GM18502 (cell line): ENCODE data around the gene NAT16.

Experiments
- ATAC-seq: cut with Tn5 transposase; IDR thresholded peaks from one replicate; pipeline ENCODE4 v1.9.1; 2021; ENCODE audit warnings: mild to moderate bottlenecking; ENCODE audit not compliant: unreplicated experiment, poor library complexity

NAT16 gene

DNA sequence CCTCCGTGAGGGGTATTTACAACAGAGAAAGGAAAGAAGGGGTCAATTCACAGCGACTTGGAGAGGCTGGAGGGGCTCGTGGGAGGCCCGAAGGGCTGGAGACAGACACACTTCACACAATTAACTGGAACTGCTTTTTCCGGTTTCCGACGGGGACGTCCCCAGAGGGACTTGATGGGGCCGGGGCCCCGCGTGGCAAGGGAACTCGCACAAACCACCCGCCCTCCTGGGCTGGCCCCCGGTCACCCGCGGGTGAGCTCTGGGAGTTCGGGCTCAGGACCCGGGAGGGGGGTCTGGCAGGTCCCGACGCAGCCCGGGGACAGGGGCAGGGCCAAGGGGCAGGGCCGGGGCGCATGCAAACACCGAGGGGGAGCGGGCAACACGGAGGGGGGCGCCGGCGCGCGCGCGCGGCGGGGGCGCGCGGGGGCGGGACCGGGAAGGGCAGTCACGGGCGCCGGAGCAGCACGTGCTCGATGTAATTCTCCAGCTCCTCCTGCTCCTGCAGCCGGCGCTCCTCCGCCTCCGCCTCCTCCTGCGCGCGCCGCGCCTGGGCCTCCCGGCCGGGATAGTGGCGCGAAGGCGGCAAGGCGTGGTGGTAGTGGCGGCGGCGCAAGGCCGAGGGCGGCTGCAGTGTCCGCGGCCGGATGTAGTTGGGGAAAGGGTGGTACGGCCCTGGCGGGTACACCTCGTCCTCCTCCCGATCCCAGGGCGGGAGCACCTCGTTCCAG lies 17.4 kb downstream of the NAT16 start:
- no peak for ATAC-seq

DNA sequence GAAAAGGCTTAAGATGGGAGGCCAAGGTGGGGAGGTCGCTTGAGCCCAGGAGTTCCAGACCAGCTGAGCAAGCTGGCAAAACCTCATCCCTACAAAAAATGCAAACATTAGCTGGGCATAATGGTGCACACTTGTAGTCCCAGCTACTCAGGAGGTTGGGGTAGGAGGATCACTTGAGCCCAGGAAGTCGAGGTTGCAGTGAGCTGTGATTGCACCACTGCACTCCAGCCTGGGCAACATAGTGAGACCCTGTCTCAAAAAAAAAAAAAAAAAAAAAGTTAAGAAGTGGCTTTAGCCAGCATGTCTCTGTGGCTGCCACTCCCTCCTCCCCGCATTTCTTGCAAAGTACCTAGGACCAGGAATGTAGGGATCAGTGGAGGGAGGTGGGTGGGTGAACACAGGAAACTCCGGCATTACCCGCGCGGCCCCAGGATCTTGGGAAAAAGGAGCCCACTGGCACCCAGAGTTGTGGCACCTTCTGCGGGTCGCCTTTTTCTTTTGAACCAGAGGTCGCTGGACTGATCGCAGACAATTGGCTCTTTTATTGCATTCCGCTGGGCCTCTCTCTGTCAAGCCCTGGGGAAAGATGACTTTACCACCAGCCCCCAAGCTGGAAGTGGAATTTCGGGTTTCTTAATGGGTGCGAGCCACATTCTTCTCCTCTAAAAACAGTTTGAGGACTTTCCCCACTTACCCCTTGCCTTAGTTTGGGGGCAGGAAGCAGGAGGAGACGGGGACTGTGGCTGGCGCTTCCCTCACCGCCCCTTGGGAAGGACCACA lies 18.2 kb downstream of the NAT16 start:
- ATAC-seq = no peak

DNA sequence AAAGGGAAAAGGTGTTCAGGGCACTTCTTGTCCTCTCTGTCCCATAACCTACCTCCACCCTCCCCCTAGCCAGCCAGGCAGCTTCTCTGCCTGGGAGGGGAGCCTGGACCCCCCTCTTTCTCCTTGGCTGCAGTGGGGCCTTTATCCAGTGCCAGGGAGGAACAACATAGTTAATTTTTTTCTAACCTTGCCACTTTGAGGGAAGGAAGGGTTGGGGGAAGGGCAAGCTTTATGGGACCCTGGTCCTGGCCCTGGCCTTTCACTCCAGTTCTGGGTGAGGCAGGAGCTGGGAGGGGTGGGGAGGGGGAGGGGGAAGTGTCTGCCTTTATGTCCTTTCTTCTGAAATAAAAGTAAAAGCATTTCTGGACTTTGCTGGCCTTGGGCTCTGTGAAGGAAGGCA lies 19.2 kb downstream of the NAT16 start:
- ATAC-seq = no peak

DNA sequence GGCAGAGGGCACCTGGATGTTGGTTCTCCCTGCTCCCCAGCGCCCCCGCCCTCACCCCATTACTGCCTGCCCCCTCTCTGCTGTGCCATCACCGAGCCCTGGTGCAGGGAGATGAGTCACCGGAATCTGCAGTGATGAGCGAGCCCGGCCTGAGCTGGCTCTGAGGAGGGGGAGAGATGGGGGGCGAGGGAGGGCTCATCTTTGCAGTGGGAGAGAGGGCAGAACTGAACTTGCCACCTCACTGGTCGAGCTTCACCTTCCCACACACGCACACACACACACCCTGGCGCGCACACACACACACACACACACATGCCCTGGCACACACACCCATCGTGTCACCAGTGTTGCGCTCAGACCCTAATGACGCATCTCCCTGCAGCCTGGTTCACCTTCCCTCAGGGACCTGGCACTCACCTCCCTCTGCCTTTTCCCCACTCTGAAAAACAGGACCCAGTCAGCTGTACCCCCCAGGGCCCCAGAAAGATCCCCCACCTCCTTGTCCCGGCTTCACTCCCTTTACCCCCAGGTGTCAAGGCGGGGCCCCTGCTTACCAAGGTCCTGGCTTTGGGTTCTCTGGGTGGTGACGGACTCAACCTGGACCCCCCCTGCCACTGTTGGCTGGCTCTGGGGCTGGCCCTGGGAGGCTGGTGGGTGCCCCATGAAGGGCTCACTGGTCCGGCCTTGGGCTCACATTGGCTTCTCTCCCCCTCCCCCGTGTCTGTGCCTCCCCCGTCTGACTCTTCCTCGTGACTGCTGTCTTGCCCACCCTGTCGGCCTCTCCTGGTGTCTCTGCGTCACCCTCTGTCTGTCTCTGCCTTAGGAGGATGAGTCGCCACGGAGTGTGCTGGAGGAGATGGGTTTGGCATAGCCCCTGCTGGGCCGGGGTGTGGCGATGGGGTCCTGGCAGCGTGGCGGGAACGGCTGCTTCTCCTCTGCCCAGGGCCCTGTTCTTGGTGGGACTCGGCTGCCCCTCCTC lies 20.1 kb downstream of the NAT16 start:
- ATAC-seq = no peak

DNA sequence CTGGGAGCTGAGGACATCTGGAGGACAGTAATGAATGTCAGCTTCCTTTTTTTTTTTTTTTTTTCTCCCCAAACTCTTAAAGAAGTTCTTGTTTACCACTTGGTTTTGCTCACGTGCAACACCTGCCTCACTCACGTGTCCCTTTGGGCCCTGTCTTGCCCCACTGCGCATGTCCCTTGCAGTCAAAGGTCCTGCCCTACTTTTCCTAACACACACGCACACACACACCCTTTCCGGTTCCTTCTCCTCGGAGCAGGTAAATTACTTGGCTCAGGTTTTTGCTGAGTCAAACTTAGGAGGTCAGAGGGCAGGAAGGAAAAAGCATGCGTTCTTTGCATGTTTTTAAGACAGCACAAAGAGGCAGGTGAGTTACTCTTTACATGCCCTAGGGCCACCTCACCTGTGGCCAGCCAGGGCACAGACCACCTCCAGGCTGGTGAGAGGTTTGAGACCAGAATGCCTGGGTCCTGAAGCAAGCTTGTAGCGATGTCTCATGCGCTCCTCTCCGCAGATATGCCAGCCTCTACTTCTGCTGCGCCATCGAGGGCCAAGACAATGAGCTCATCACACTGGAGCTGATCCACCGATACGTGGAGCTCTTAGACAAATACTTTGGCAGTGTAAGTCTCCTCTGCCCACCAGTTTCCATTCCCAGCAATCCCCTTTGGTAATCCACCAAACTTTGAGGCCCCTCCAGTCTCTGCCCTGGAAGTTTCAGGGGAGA lies 23.1 kb downstream of the NAT16 start:
- no peak for ATAC-seq

DNA sequence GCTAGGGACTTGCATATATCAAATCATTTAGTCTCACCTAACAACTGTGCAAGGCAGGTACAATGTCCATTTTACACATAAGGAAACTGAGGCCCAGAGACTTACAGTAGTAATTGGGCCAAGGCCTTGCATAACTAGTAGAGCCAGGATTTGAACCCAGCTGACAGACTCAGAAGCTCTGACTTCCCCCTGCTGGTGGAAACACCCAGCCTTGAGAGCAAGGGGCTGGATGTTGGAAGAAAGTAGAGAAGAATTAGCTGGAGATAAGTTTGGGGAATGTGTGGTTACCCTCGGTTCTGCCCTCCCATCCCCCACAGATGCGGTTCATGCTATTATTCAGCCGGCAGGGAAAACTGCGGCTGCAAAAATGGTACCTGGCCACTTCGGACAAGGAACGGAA lies 23.8 kb downstream of the NAT16 start:
- no peak for ATAC-seq

DNA sequence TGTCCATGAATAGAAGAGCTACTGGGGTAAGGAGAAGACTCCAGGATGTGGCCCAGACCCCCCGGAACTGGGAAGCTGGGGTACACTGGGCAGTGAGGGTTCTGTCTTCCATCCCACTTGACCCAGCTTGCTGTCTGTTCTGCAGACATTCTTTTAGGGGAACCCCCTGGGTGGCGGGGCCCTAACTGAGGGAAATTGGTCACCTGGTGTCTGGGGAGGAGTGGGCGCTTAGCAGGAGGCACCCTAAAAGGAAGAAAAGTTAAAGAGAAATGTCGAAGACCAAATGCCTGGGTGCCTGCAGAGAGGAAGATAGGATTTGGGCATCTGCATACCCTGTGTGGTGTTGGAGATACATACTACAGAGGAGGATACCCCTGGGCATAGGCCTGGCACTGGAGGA lies 24.8 kb downstream of the NAT16 start:
- no peak for ATAC-seq

DNA sequence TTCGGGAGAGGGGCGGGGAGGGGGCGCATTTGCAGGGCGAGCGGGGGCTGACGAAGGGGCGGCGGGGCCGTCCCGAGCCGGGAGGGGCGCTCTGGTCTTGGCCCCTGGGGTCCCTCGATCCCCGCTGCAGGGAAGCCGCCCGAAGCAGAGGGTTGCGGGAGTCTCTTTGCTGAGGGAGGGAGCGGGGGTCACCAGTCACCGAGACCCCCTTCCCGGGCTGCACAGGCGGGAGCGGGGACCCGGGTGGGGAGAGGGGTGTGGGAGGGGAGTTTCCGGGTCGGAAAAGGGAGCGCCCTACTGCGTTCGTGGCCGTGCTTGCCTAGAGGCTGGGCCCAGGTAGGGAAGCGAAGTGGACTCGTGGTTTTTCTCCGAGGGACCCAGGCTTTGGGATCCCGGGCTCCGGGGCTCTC lies 25.4 kb downstream of the NAT16 start:
- ATAC-seq = peak; percentile 24

DNA sequence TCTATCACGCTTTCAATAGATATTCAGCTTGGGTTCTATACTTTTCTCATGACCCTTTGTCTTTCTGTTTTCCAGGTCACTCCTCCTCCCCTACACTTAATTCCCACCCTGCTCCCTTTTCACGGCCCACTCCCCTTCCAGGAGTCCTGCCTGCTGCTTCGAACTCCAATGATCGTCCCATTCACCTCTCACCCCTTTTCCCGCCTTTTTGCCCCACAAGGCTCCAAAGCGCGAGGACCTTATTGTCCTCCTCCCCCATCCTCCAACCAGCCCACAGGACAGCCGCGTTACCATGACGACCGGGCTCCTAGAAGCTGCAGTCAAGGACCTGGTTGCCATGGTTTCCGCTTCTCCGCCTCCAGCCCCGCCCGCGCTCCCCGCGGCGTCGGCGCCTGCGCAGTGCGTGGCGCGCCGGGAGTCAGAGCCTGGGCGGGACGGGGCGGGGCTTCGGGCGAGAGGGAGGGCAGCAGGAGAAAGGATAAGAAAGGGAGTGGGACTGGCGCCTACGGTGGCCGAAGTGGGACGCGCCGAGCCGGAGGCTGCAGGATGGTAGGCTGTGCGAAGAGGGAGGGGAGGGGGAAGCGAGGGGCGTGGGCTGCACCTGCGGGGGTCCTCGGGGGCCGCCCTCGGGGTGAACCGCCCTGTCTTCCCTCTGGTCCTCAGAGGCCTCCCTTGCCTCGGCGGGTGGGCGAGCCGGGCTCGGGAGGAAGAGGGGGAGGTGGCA lies 26.0 kb downstream of the NAT16 start, which contains the start of gene AP1S1:
AP1S1 (plus strand) TSS at position 508 of the 724 bp plus-strand sequence; CDS start at position 547, 39 bp downstream.
- peak; percentile 82 for ATAC-seq

DNA sequence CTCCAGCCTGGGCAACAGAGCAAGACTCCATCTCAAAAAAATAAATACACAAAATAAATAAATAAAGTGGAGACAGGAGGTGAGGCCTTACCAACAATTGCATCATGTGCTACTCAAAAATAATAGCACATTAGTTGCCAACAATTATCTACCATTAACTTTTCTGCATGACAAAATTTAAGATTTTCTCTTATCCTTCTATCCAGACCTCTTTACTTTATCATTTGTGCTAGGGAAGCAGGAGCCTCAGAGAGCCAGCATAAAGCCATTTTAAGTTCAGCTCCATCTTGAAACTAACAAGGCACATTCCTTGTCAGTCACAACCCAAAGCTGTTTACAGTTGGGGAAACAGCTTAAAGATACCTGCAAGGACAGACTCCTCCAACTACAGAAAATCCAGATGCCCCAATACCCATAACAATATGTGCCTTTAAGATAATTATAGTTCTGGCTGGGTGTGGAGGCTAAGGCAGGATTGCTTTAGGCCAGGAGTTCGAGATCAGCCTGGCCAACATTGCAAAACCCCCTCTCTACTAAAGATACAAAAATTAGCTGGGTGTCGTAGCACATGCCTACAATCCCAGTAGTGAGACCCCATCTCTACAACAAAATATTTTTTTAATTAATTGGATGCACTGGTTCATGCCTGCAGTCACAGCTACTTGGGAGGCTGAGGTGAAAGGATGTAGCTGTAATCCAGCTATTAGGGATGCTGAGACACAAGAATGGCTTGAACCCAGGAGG lies 28.0 kb downstream of the NAT16 start:
- no peak for ATAC-seq

DNA sequence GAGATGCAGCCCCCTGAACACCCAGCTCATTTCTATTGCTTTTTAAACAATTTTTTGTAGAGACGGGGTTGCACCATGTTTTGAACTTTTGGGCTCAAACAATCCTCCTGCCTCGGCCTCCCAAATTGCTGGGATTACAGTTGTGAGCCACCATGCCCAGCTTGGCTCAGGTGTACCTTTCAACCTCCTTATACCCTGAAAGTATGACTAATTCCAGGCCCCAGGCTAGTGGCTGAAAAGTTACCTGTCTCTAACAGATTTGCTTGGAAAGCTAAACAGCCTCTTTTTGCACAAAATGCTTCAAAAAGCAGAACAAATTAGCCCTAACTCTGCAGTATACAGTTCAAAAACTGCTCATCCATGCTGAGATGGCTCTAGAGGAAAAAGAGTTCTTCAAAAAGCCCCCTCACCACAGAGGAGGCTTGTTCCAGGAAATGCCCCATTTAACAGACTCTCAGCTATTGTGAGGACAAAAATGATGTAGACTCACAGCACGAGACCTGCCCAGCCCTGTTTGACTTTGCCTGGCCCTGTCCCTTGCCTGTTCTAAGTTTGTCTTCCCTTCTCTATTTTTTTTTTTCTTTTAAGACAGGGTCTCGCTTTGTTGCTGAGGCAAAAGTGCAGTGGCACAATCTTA lies 39.2 kb downstream of the NAT16 start:
- ATAC-seq = no peak

DNA sequence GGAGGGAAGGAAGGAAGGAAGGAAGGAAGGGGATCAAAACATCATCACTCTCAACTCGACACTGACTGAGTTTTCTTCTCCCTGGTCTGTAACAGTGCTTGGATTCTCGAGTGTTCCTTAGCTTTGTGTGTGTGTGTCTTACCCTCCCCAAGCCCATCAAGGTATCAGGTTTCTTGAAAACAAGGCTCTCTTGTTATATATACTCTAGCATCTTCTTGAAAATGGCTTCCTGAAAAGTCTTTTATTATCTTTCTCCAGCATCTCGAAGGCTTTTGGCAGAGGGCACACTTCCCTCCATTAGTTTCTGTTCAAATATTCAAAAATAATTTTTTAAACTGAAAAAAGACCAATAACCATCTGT lies 39.8 kb downstream of the NAT16 start:
- no peak for ATAC-seq

DNA sequence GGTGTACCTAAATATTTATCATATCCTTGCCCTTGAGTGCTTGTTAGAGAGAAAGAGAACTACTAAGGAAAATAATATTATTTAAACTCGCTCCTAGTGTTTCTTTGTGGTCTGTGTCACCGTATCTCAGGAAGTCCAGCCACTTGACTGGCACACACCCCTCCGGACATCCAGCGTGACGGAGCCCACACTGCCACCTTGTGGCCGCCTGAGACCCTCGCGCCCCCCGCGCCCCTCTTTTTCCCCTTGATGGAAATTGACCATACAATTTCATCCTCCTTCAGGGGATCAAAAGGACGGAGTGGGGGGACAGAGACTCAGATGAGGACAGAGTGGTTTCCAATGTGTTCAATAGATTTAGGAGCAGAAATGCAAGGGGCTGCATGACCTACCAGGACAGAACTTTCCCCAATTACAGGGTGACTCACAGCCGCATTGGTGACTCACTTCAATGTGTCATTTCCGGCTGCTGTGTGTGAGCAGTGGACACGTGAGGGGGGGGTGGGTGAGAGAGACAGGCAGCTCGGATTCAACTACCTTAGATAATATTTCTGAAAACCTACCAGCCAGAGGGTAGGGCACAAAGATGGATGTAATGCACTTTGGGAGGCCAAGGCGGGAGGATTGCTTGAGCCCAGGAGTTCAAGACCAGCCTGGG lies 41.8 kb downstream of the NAT16 start:
- peak; percentile 77 for ATAC-seq

DNA sequence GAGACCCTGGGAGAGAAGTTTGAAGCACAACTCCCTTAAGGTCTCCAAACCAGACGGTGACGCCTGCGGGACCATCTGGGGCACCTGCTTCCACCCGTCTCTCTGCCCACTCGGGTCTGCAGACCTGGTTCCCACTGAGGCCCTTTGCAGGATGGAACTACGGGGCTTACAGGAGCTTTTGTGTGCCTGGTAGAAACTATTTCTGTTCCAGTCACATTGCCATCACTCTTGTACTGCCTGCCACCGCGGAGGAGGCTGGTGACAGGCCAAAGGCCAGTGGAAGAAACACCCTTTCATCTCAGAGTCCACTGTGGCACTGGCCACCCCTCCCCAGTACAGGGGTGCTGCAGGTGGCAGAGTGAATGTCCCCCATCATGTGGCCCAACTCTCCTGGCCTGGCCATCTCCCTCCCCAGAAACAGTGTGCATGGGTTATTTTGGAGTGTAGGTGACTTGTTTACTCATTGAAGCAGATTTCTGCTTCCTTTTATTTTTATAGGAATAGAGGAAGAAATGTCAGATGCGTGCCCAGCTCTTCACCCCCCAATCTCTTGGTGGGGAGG lies 42.4 kb downstream of the NAT16 start:
- ATAC-seq = no peak

DNA sequence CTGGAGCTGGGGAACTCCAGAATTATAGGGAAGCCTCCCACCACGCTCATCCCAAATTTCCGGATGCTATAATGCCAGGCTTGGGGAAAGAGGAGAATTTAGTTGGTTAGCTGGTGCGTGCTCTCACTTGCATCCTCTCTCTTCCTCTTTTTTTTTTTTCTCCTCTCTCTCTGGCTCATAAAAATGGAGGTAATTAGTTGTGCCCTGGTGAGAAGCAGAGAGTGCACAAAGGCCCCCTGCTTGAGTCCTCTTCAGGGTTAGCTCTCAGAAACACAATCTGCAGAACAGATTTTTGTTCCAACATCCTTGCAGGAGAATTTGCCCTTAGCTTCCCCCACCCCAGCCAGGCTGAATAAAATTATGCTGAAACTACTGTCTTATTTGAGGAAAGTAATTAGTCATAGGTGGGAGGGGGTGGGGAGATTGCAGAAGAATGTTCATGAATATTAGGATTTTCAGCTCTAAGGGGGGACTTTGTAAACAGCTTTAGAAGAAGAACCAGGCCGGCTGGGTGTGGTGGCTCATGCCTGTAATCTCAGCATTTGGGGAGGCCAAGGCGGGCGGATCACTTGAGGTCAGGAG lies 45.6 kb downstream of the NAT16 start:
- ATAC-seq = no peak

DNA sequence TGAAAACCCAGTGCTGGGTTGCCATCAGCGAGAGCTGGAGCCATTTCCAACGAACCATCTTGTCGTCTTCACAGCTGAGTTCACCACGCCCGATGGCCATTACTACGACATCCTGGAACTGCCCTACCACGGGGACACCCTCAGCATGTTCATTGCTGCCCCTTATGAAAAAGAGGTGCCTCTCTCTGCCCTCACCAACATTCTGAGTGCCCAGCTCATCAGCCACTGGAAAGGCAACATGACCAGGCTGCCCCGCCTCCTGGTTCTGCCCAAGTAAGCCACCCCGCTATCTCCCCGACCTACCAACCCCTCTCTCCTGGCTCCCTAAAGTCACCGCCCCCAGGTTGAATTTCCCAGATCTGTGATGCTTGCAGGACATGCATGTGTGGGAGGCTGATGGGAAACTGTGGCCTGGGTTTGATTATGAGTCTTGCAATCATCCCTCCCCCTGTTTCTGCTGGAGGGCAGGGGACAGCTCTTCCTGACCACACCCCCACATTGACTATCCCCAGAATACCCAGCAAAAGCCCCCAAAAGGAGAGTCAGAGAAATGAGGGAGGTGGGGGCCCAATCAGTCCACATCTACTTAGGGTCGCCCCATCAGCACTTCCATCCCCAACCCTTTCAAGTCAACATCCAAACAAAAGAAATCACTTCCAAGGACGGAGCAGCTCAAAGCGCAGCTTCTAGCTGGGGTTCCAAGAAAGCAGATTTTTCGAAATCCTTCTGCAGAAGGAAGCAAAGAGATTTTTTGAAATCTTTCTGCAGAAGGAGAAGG lies 46.3 kb downstream of the NAT16 start:
- ATAC-seq = no peak
